Activated CD4-positive, CD25-positive, alpha-beta regulatory T cell (primary cell): ENCODE results near the gene PSMD4.
"Not testable (repeated sequence)": the region's sequence is repeated elsewhere in the genome, so short reads cannot be mapped to it uniquely, and the experiment has no call there.

Source experiments
- DNase-seq, 4 experiments: peaks; one replicate each; lab custom pipeline; 2025; lab: John Stamatoyannopoulos, UW

PSMD4 gene

DNA sequence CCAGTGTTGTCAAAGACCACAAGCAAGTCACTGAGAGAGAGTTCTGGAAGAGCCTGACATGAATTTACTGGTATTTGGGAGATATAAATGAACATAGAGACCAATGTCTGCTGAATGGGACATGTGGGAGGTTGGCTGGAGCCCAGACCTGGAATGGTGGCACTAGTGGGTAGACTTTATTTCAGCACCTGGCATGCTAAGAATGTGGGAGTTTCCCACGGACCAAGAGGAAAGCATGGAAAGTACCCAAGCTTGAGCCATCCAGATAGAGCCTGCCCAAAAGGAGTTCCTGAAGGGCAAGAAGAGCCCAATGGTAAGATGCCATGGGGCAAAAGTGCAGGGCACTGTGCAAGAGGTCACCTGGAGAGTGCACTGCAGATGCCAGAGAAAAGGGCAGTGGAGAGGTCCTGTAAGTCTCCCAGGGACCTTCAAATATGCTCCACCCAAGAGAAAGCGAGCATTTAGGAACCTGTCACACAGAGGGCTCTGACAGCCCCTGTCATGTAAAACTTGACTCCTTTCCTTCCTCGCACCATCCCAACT, 19.5 kb downstream of the PSMD4 start:
- no peak for DNase-seq

DNA sequence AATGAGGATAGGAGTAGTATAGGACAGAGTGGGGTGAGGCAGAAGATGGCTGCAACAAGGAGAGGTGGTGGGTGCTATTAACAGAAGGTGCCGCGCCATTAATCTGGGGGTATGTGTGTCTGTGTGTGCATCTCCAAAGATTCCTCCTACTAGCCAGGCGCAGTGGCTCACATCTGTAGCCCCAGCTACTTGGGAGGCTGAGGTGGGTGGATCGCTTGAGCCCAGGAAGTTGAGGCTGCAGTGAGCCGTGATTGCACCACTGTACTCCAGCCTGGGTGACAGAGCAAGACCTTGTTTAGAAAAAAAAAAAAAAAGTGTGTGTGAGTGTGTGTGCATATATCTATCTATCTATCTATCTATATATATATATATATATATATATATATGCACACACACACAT, 20.8 kb downstream of the PSMD4 start:
- DNase-seq: not testable (repeated sequence)

GRCh38 chr1:151277249-151277648, 22.7 kb downstream of the PSMD4 start:
- DNase-seq: no peak

GRCh38 chr1:151281225-151281968, 26.9 kb downstream of the PSMD4 start:
- DNase-seq: peak; percentile 80 to 95 (median 88)

DNA sequence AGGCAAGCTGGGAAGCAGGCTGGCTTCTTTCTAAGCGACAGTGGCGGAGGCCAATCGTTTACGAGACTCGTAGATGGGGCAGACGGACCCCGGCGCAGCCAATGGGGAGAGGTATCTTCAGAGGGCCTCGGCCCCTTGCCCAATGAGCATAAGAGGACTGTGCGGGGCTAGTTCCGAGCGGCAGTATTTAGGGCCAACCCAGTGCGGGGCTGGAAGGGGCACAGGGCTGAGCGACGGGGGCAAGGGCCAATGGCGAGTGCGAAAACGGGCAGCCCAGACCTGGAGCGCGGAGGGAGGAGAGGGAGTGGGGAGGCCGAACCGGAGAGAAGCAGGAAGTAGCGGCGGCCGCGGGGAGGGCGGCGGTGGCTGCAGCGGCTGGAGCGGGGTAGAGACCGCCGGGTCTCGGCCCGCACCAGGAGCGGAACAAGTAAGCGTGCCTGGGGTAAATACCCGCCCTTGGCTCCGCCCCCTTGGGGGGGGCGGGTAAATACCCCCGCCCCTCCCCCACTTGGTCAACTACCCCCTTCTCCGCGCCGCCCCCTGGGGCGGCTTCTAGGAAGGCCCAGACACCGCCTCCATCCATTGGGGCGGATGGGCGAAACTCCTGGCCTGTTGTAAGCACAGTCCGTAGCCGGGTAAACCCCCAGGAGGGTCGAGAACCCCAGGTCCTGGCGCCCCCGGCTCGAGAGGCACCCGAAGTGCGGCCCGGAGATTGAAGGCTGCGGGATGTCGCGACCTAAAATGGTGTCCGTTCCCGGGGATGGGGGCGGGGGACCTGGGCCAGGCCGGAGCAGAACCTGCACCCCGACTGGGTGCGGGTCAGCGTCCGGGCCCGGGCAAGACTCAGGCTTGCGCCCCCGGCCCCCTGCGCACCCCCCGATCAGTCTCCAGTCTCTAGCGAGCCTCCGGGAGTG, 27.7 kb downstream of the PSMD4 start, which contains the start of gene ZNF687:
Gene ZNF687 (plus strand): TSS at position 331 of the 914 bp plus-strand sequence. CDS start 3,993 bp downstream, outside the sequence.
- DNase-seq: peak; percentile 96 to 97 (median 96)

DNA sequence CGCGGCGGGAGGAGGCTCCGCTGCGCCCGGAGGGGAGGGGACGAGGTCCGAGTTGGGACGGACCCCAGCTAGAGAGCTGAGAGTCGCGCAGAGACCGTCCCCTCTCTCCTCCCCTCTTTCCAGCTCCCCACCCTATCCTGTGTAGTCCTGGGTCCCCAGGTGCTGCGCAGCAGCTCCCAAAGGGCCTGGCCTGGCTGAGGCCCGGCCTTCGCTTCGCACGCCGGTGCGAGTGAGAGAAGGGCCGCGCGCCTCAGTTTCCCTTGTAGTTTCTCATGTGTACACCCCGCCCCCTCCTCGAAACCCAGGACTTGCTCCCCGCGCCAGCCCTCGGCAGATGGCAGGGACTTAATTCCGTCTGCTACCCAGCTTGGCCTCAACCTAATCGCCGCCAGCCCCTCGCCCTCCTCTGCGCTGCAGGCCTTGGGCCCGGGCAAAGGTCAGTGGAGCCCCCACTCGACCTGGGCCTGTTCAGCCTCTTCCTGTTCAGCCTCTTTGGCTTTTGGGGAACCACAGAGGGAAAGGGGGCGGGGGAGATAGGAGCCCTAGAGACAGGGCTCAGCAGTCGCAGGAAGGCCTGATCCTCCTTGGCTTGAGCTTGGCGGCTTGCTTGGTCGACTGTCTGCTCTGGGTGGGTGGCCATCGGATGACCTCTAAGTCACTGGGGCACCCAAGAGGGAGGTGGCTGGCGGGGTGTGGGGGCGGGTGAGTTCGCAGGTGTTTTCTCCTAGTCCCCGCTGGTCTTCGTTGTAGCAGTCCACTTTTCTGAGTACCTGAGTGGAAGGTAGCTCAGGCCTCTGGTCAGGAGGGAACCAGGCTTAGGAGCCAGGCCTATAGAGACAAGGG, 28.6 kb downstream of the PSMD4 start:
- DNase-seq: no peak

DNA sequence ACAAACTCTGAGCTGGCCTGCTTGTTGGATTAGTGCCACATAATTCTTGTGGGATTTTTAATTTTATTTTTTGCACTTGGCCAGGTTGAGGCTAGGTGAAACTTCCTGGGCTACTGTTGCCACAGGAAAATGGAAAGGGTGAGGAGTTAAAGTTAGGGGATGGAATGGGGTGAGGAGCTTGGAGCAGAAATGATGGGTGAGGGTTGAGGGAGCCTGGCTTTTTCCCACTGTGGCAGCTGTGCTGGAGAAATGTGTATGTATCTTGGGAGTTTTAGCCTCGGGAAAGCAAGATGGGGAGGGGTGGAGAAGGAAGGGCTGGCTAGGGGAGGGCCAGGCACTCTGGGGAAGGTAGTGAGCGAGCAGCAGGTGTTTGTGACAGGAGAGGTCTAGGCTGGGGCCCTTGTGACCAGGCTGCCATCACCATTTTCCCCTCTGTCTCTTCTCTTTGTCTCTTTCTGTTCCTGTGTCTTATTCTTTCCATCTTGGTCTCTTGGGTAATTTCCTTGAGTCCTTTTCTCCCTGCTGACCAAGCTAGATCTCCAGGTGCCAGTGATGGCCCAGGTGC, 29.6 kb downstream of the PSMD4 start:
- no peak for DNase-seq

DNA sequence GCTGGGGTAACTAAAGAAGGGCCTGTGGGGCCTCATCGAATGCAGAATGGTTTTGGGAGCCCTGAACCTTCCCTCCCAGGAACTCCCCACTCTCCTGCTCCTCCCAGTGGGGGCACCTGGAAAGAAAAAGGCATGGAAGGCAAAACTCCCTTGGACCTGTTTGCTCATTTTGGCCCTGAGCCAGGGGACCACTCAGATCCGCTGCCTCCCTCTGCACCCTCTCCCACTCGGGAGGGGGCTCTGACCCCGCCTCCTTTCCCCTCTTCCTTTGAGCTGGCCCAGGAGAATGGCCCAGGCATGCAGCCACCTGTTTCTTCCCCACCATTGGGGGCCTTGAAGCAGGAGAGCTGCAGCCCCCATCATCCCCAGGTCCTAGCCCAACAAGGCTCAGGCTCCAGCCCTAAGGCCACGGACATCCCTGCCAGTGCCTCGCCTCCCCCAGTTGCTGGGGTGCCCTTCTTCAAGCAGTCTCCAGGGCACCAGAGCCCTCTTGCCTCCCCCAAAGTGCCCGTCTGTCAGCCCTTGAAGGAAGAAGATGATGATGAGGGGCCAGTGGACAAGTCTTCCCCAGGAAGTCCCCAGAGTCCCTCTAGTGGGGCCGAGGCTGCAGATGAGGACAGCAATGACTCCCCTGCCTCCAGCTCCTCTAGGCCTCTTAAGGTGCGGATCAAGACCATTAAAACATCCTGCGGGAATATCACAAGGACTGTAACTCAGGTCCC, 32.2 kb downstream of the PSMD4 start:
- no peak for DNase-seq

- DNase-seq: no peak
Measured at GRCh38 chr1:151287341-151287699, 32.8 kb downstream of the PSMD4 start.

DNA sequence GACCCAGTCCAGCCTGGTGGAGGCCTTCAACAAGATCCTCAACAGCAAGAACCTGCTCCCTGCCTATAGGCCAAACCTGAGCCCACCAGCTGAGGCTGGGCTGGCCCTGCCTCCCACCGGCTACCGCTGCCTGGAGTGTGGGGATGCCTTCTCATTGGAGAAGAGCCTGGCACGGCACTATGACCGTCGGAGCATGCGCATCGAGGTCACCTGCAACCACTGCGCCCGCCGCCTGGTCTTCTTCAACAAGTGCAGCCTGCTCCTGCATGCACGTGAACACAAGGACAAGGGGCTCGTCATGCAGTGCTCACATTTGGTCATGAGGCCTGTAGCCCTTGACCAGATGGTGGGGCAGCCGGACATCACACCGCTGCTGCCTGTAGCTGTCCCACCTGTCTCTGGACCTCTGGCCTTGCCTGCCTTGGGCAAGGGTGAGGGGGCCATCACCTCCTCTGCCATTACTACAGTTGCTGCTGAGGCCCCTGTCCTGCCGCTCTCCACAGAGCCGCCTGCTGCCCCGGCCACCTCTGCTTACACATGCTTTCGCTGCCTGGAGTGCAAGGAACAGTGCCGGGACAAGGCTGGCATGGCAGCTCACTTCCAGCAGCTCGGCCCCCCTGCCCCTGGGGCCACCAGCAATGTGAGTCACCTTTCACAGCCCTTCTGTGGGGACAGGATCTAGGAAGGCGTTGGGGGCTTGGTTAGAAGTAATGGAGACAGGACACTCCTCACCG, 33.4 kb downstream of the PSMD4 start:
- DNase-seq: no peak

GRCh38 chr1:151288502-151288901, 34.0 kb downstream of the PSMD4 start:
- no peak for DNase-seq

GRCh38 chr1:151289080-151289935, 34.8 kb downstream of the PSMD4 start:
- no peak for DNase-seq

DNA sequence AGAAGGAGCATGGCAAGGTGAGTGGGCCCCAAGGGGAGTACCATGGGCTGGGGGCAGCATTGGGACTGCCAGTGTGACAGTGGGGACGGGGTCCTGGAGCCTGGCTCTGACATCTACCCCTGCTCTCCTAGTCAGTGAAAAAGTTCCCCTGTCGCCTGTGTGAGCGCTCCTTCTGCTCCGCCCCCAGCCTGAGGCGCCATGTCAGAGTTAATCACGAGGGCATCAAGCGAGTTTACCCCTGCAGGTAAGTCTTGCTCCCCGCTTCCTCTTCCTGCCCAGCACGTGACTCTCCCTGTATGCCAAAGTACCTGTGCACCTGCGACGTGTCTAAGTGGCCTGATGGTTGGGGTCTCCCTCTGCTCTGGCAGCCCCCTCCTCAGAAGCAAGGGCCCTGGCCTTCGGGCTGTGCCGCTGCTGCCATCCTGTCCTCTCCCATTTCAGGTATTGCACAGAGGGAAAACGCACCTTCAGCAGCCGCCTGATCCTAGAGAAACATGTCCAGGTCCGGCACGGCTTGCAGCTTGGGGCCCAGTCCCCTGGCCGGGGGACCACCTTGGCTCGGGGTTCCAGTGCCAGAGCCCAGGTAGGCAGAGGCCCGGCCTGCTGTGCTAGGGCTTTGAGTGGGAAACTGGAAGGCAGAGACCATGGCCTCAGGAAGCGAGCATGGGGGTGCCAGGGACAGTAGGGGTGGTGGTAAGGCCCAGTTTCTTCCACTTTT, 35.6 kb downstream of the PSMD4 start:
- DNase-seq: no peak

DNA sequence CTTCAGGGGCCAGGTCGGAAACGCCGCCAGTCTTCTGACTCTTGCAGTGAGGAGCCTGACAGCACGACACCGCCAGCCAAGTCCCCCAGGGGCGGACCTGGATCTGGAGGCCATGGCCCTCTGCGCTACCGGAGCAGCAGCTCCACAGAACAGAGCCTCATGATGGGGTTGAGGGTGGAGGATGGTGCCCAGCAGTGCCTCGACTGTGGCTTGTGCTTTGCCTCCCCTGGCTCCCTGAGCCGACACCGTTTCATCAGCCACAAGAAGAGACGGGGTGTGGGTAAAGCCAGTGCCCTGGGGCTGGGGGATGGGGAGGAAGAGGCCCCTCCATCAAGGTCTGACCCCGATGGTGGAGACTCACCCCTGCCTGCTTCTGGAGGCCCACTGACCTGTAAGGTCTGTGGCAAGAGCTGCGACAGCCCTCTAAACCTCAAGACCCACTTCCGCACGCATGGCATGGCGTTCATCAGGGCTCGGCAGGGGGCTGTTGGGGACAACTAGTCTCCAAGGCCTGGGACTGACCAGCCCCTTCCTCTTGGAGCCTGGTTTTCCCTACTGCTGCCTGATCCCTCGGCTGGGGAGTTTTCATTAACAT, 36.3 kb downstream of the PSMD4 start:
- no peak for DNase-seq

DNA sequence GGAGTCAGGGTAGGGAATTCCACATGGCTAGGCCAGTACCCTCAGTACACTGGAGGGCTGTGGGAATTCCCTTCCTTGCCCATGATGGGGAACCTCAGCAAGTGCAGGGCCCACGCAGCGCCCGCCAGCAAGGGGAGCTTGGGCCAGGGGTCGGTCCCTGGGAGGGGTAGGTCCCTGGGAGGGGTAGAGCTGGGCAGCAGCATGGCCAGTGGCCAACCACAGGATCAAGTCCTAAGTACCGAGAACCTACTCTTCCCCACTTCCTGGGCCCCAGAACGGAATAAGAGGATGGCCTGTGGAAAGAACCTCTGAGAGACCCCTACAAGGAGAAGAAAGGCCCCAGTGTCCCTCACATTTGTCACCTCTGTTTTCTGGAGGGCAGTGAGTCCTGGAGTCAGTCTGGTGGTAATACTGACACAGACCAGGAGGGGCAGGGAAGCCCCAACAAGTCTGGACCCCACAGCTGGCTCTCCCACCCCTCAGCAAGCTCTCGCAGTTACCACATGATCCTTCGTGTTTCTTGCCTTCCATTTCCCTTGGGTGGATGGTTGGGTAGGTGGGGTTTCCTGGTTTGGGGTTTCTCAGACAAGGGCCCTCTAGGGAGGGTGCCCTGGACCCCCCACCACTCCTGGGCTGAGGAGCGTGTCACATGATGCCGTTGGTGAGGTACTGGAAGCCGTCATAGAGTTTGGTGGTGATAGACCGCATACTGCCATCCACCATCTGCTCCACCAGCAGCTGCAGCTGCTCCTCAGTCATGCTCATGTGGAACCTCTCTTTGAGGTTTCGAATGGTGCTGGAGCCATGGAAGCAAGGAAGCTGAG, 37.9 kb downstream of the PSMD4 start:
- DNase-seq: no peak

- DNase-seq: no peak
Measured at GRCh38 chr1:151293093-151293492, 38.6 kb downstream of the PSMD4 start.
